HT-29 (cell line): Measurements from ENCODE around the gene HAUS2. TPM values are rescaled to one million over a fixed set of nuclear protein-coding genes. Genes with fewer than 3 reads are reported as not detected.

ENCODE experiments used
- DNase-seq: peaks from one replicate; pipeline ENCODE4 v3.0.0-alpha.2; 2015; ENCODE audit warnings: low spot score
- total RNA-seq: library from RNA; depleted of rRNA; stranded (reverse); fragments of >200 nt; shearing (Covaris generic); gene quantifications from 2 replicates; pipeline ENCODE4 v1.2.3, GENCODE V29; 2014; rRNA removed

The HAUS2 gene
- total RNA-seq, 1 experiment from 2014 or later, result 24.0 TPM

DNA sequence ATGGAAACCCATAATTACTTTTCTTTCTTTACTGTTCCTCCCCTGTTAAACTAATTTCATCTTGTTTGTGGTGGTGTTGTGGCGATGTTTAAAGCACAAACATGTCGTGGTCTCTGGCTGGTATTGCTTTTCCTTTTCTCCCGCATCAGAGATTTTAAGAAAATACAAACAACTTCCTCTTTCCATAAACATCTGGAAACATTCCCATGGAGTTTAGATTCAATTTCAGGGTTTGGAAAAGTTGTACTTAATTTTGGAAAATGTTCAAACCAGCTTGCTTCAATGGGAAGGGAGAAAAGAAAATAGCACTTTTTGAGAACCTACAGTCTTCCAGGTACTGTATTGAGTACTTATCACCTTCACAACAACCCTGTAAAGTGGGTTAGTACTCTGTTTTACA is 57.2 kb downstream of the HAUS2 start:
- no peak for DNase-seq

GRCh38 chr15:42608110-42608531 is 59.5 kb downstream of the HAUS2 start:
- DNase-seq, result no peak

DNA sequence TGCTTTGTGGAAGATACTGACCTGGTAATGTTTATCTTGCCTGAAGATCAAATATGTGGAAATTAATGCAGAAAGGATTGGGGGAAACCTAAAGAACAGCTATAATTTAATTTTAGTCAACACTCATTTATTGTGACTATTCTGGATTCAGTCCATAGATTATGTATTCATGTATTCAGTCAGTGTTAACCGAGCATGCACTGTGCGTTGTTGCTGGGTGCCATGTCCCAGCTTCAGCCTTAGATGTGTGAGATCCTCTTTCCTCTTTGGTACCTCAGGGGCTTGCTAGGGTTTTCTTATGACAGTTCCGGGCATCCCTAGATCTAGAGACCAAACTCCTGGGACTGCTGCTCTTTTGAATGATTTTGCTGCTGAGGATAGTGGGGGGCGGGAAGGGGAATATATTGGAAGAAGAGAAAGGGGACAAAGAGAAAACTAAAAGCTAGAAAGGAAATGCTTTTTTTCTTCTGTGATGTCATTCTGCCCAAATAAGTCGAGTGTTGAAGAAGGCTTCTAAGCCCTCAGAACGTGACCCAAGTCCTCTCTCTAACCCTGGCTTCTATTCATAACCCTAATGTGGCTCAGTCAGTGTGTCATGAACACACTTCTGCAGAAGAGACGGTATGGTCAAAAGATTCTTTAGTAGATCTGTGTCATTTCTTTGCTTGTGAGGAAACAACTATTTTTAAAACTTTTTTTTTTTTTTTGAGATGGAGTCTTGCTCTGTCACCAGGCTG is 60.3 kb downstream of the HAUS2 start:
- DNase-seq, result no peak

GRCh38 chr15:42611532-42611931 is 62.9 kb downstream of the HAUS2 start:
- DNase-seq, result no peak

GRCh38 chr15:42612367-42612912 is 63.8 kb downstream of the HAUS2 start:
- no peak for DNase-seq

GRCh38 chr15:42616107-42616506 is 67.5 kb downstream of the HAUS2 start:
- DNase-seq, result no peak

Other genes with a start within 250 kb of the HAUS2 start
- not detected in 2 replicates for gene CAPN3, start 189.3 kb upstream of the HAUS2 start, total RNA-seq
- gene ZNF106, start 57.7 kb upstream of the HAUS2 start, total RNA-seq, result 23.4 and 24.9 TPM in 2 replicates
- 30.2 and 39.5 TPM in 2 replicates for gene SNAP23, start 53.2 kb upstream of the HAUS2 start, total RNA-seq
- 10.8 and 11.3 TPM in 2 replicates for gene LRRC57, start within 50 bp of the HAUS2 start, total RNA-seq
- 0.15 and 0.50 TPM in 2 replicates for gene STARD9, start 26.8 kb downstream of the HAUS2 start, total RNA-seq
- 15.2 and 28.4 TPM in 2 replicates for gene CDAN1, start 188.3 kb downstream of the HAUS2 start, total RNA-seq